Peyer's patch (tissue), 4 donors: ENCODE data around the gene PPP1R13B.
A peak's percentile ranks its signal among the peaks of the same experiment; 100 is the strongest.

Source experiments
- POLR2A ChIP-seq, 2 donors: fragments of 450-650 bp; IDR thresholded peaks; one replicate each; pipeline ENCODE4 v1.5.1; 2017; ENCODE audit warnings: antibody characterized with exemption in 2 of 2, mild to moderate bottlenecking in 2 of 2, moderate library complexity in 2 of 2
- TF ChIP-seq, protein P1 (sequence below), 6 experiments: fragments of 450-650 bp in 4 of 6; fragments of 200-600 bp in 2 of 6; sonication (generic) in 1 of 6; IDR thresholded peaks; one replicate each; pipeline ENCODE4 v1.5.1; 2017 to 2019; ENCODE audit warnings: antibody characterized with exemption in 6 of 6, mild to moderate bottlenecking in 3 of 6, moderate library complexity in 1 of 6

DNA sequence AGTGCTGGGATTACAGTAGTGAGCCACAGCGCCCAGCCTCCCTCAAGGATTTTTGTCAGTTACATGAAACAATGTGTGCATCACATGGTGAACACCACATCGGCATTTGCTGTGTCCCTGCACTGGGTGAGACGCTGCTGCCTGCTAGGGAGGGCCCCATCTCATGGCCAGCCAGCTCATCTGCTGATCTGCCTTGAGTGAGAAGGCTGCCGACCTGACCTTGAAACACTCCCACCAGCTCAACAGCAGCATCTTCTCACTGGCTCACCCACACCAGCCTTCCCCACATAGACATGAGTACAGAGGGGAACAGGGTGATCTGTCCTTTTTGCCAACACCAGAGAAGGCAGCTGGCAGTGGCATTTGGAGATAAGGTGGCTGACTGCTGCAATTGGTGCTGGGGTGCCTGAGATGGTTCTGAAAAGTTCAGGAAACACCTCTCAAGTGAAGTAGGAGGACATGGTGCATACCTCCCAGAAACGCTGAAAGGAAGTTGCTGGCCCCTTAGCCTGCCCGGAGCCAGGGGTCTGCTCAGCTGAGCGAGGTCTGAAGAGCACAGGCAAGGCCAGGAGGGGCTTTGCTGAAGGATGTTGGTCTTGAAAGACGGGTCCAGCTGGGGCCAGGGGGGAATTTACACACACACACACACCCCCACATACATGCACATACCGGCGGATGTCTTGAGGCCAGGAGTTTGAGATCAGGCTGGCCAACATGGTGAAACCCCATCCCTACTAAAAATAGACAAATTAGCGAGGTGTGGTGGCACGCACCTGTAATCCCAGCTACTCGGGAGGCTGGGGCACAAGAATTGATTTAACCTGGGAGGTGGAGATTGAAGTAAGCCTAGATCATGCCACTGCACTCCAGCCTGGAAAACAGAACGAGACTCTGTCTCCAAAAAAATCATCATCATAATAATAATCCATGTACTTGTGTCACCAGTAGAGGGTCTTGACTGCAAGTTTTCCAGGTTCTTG lies 14.3 kb upstream of the PPP1R13B start:
- TF ChIP-seq, protein P1, sequence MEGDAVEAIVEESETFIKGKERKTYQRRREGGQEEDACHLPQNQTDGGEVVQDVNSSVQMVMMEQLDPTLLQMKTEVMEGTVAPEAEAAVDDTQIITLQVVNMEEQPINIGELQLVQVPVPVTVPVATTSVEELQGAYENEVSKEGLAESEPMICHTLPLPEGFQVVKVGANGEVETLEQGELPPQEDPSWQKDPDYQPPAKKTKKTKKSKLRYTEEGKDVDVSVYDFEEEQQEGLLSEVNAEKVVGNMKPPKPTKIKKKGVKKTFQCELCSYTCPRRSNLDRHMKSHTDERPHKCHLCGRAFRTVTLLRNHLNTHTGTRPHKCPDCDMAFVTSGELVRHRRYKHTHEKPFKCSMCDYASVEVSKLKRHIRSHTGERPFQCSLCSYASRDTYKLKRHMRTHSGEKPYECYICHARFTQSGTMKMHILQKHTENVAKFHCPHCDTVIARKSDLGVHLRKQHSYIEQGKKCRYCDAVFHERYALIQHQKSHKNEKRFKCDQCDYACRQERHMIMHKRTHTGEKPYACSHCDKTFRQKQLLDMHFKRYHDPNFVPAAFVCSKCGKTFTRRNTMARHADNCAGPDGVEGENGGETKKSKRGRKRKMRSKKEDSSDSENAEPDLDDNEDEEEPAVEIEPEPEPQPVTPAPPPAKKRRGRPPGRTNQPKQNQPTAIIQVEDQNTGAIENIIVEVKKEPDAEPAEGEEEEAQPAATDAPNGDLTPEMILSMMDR (IDR thresholded peaks at IDR 0.05): peak in 2 of 6 experiments; percentile 4 to 8
- TF ChIP-seq POLR2A (IDR thresholded peaks at IDR 0.05): no peak
